Pancreas (tissue), 10 donors: ENCODE data around the gene UBA7. TPM values are rescaled to one million over a fixed set of nuclear protein-coding genes. Genes with fewer than 3 reads are reported as not detected.
A peak's percentile ranks its signal among the peaks of the same experiment; 100 is the strongest.
"Not testable (repeated sequence)": the region's sequence is repeated elsewhere in the genome, so short reads cannot be mapped to it uniquely, and the experiment has no call there.

ENCODE experiments used
- ATAC-seq, 4 donors: fragments of 200-7000 bp; cut with Tn5 transposase; one replicate each; pipeline versions ENCODE4 v1.8.0 to v1.9.1; 2020; ENCODE audit warnings: mild to moderate bottlenecking in 4 of 4, moderate library complexity in 4 of 4
- DNase-seq, 6 donors: peaks; one replicate each; pipeline ENCODE4 v3.0.0-alpha.2; 2020
- FAIRE-seq: peaks from 2 replicates; lab custom pipeline; 2012; peaks lifted over from hg19 to GRCh38; lab: Jason Lieb, UNC
- H3K27ac ChIP-seq, 4 donors: fragments of 200-600 bp; sonication (generic); 1 replicate in 3 of 4; 2 replicates in 1 of 4; pipeline versions ENCODE4 v1.5.0 to v1.8.0; 2020
- H3K27me3 ChIP-seq, 4 donors: fragments of 200-600 bp; one replicate each; pipeline ENCODE4 v1.8.0; 2021
- H3K36me3 ChIP-seq, 3 donors: fragments of 200-600 bp; sonication (generic) in 1 of 3; one replicate each; pipeline versions ENCODE4 v1.5.0 to v1.8.0; 2020 to 2021
- H3K4me1 ChIP-seq, 3 donors: fragments of 200-600 bp; one replicate each; pipeline ENCODE4 v1.8.0; 2021
- H3K4me3 ChIP-seq, 4 donors: fragments of 200-600 bp; sonication (generic) in 2 of 4; one replicate each; pipeline versions ENCODE4 v1.5.0 to v1.8.0; 2020 to 2021
- H3K9me3 ChIP-seq, 4 donors: fragments of 200-600 bp; one replicate each; pipeline ENCODE4 v1.8.0; 2021
- CTCF ChIP-seq, 4 donors: fragments of 200-600 bp; sonication (generic) in 3 of 4; IDR thresholded peaks; one replicate each; pipeline versions ENCODE4 v1.5.0 to v1.8.0; 2021; ENCODE audit warnings: antibody characterized with exemption in 4 of 4
- whole genome bisulfite sequencing, 2 donors: extraction: QIAGEN DNeasy Blood & Tissue Kit; methylation state at CpG; one replicate each; pipeline ENCODE4 v1.1.7; 2013; 5-methylcytosine and 5-hydroxymethylcytosine counted together
- intact Hi-C, 3 donors: fragments of 100-400 bp; cut with DNase I; formaldehyde crosslinking; loops; one replicate each; pipeline versions ENCODE4 v1.11.1 to v1.14.2; 2022
- polyA plus RNA-seq, 2 donors: library from polyadenylated mRNA; stranded (reverse); fragments of 200-250 nt; gene quantifications; one replicate each; pipeline ENCODE4 v1.2.3, GENCODE V29; 2013
- total RNA-seq, 6 donors: library from RNA; stranded (reverse); fragmentation: NEBNext Ultra II Directional in 4 of 6; extraction: Animal tissue kit (Norgen Biotek cat#: 25700) in 4 of 6; gene quantifications; one replicate each; pipeline versions ENCODE4 v1.2.1 to v1.2.4, GENCODE V29; 2021 to 2023
- donor health status: healthy with polysubstance abuse.
- donor health status: DM: no; HTN: no; CAD: no; lungs with moderate emphysema.
- donor health status: DM: no; HTN: no; CAD: no.
- donor health status: control.
- donor health status: control.
- donor health status: Bipolar disorder and iron deficiency.
- donor health status: DM: yes; HTN: yes; CAD: no.
- donor health status: DM: no; HTN: no; CAD: no.
- donor health status: DM: no; HTN: no; CAD: no.
- donor health status: DM: yes; HTN: yes; CAD: no.

The UBA7 gene
- total and polyA plus RNA-seq, 8 donors, result 17.7 to 86.2 (median 29.7) TPM

DNA sequence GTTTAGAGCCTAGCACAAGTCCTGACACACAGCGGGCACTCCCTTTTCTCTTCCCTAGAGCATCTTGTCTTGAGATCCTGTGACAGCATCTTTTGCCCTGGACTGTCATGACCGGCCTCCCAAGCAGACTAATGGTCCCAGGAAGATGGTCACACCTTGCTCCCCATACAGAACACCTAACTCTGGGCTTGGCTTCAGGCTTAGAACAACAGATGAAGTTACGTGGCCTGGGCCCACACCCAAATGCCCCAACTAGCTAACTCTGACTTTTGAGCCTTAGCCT, 26.6 kb downstream of the UBA7 start:
- FAIRE-seq, result no peak
- TF ChIP-seq CTCF (IDR thresholded peaks at IDR 0.05), result no peak
- H3K9me3 ChIP-seq, result no peaks in the 10 kb centered on the region
- H3K4me1 ChIP-seq, result peaks cover 0 to 11% (median 7%) of the 10 kb centered on the region in 3 donors
- no peaks in the 10 kb centered on the region for H3K27me3 ChIP-seq
- 76 to 80% methylated on average over 3 of the region's 3 CpGs for WGBS, 2 donors
- no peak for DNase-seq
- intact Hi-C loops, result no loop called here
- H3K4me3 ChIP-seq, result peak overlapping the region in 2 of 4 donors; percentile 94 to 99
- peak overlapping the region in 3 of 4 donors; percentile 92 to 97 (median 96) for H3K27ac ChIP-seq
- no peaks in the 10 kb centered on the region for H3K36me3 ChIP-seq
- ATAC-seq, result no peak

- no peak for TF ChIP-seq CTCF (IDR thresholded peaks at IDR 0.05)
- Histone ChIP-seq H3K27me3 (no peaks in the 10 kb centered on the region), H3K4me1 (peaks cover 0 to 11% (median 7%) of the 10 kb centered on the region in 3 donors), H3K27ac (peak within 1 kb of the TSS; percentile 92 to 97 (median 95)), H3K4me3 (peak within 1 kb of the TSS; percentile 69 to 99 (median 94)), H3K36me3 (no peaks in the 10 kb centered on the region), H3K9me3 (no peaks in the 10 kb centered on the region)
- FAIRE-seq, result peak; percentile 87
- peak; percentile 99 to 100 (median 100) for DNase-seq
- WGBS, 2 donors, result 4 to 5% methylated on average over 54 to 55 of the region's 55 CpGs
- peak; percentile 97 to 100 (median 99) for ATAC-seq
- intact Hi-C loops, result no loop called here
These were observed 27.2 kb downstream of the UBA7 start, which contains the start of gene IP6K1 for GRCh38 chr3:49786357-49787181. IP6K1 (minus strand) TSS chr3:49786542; CDS start chr3:49748040, 38,502 bp downstream.

DNA sequence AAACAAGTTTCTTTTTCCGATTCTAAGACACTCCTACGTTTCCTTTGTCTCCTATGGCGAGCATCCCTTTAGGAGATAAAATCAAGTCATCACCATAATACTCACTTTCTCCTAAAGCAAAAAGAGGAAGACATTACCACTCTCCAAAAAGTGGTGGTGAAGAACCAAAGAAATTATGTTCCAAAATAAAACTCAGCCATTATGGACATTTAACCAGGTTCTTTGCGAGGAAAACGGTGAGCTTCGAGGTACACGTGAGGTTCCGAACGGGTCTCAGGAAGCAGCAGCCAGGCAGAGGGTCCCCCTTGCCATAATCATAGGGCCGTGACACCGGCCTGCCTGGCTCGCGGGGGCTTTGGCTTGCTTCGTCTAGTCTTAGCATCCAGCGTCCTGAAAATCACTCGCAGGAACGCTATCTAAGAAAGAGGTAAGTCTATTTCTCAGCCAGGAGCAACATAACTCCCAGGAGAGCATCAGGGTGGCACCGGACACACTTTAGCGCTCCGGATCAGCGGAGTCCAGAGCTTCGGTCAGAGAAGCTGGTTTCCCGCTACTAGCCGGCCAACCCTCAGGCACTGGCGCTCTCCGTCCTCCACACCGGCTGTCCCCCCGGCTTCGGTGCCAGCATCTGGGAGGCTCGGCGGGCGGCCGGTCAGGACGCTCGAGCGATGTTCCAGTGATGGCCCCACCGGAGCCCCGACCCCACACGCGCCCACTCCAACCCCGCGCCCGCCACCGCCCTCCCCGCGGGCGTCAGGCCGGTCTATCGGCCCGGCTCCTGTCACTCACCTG, 28.0 kb downstream of the UBA7 start:
- 2% methylated on average over 46 to 50 of the region's 50 CpGs for WGBS, 2 donors
- intact Hi-C loops, result no loop called here
- peak; percentile 46 to 68 (median 61) for ATAC-seq
- H3K9me3 ChIP-seq, result no peaks in the 10 kb centered on the region
- no peaks in the 10 kb centered on the region for H3K27me3 ChIP-seq
- peaks cover 0 to 4% (median 0%) of the 10 kb centered on the region in 3 donors for H3K36me3 ChIP-seq
- DNase-seq, result no peak
- H3K27ac ChIP-seq, result peak overlapping the region; percentile 92 to 97 (median 95)
- no peak for TF ChIP-seq CTCF (IDR thresholded peaks at IDR 0.05)
- H3K4me3 ChIP-seq, result peak overlapping the region; percentile 69 to 99 (median 94)
- H3K4me1 ChIP-seq, result peaks cover 0 to 13% (median 7%) of the 10 kb centered on the region in 3 donors
- FAIRE-seq, result no peak

GRCh38 chr3:49782277-49782676, 31.5 kb downstream of the UBA7 start:
- H3K4me3 ChIP-seq, H3K9me3 ChIP-seq, H3K27ac ChIP-seq, H3K36me3 ChIP-seq, intact Hi-C loops, FAIRE-seq, ATAC-seq, H3K27me3 ChIP-seq: not testable (repeated sequence)
- DNase-seq, result peak in 1 of 6 donors; percentile 21
- 95 to 99% methylated on average over 9 of the region's 9 CpGs for WGBS, 2 donors
- H3K4me1 ChIP-seq, result peaks cover 0 to 17% (median 7%) of the 10 kb centered on the region in 3 donors

- H3K9me3 ChIP-seq, result no peaks in the 10 kb centered on the region
- H3K27ac ChIP-seq, result no peak overlapping the region
- H3K4me1 ChIP-seq, result peaks cover 0 to 12% (median 7%) of the 10 kb centered on the region in 3 donors
- FAIRE-seq (no peak), ATAC-seq (no peak), DNase-seq (no peak)
- no peak overlapping the region for H3K4me3 ChIP-seq
- no peak for TF ChIP-seq CTCF (IDR thresholded peaks at IDR 0.05)
- H3K27me3 ChIP-seq, result no peaks in the 10 kb centered on the region
- WGBS, 2 donors, result 79 to 94% methylated on average over 5 of the region's 5 CpGs
- peaks cover 0 to 4% (median 0%) of the 10 kb centered on the region in 3 donors for H3K36me3 ChIP-seq
- intact Hi-C loops, result no loop called here
These were observed 32.1 kb downstream of the UBA7 start for GRCh38 chr3:49781415-49782199.

DNA sequence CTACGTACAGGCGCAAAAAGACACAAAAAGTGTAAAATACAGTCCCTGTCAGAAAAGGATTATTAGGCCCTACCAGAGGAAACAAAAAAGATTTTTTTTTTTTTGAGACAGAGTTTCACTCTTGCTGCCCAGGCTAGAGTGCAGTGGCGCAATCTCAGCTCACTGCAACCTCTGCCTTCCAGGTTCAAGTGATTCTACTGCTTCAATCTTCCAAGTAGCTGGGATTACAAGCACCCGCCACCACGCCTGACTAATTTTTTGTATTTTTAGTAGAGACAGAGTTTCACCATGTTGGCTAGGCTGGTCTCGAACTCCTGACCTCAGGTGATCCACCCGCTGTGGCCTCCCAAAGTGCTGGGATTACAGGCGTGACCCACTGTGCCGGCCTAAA, 32.8 kb downstream of the UBA7 start:
- peaks cover 0 to 12% (median 7%) of the 10 kb centered on the region in 3 donors for H3K4me1 ChIP-seq
- FAIRE-seq, intact Hi-C loops, H3K36me3 ChIP-seq, H3K9me3 ChIP-seq, ATAC-seq, H3K27me3 ChIP-seq, H3K27ac ChIP-seq, H3K4me3 ChIP-seq: not testable (repeated sequence)
- WGBS, 2 donors, result 91 to 94% methylated on average over 9 of the region's 9 CpGs
- peak in 1 of 6 donors; percentile 12 for DNase-seq
